SK-N-SH (cell line): ENCODE measurements around the gene DENND1A. TPM values are rescaled to one million over a fixed set of nuclear protein-coding genes. Genes with fewer than 3 reads are reported as not detected.

Experiments
- CTCF ChIA-PET: fragments of 300-600, 350-600 bp; formaldehyde crosslinking; extraction: SDS; loops from one replicate; lab custom pipeline; 2021; lab: Yijun Ruan, JAX
- POLR2A ChIA-PET: fragments of 350-600 bp; sonication (Branson Sonifier 250); formaldehyde crosslinking; extraction: SDS; loops from one replicate; lab custom pipeline; 2020; ENCODE audit warnings: antibody characterized with exemption, inconsistent platforms; lab: Yijun Ruan, JAX
- DNase-seq: peaks from one replicate; pipeline ENCODE4 v3.0.0; 2012
- H2AFZ ChIP-seq: fragments of 200-600 bp; sonication (generic); 2 replicates; pipeline ENCODE4 v1.8.1; 2016; ENCODE audit warnings: antibody characterized with exemption, mild to moderate bottlenecking, low read depth
- H3F3A ChIP-seq: fragments of 200-600 bp; sonication (generic); replicated peaks from 2 replicates; pipeline ENCODE3; 2016; ENCODE audit warnings: antibody characterized with exemption, mild to moderate bottlenecking; ENCODE audit not compliant: insufficient read depth
- H3K27ac ChIP-seq, 2 experiments: fragments of 200-500 bp in 1 of 2; fragments of 200-600 bp in 1 of 2; sonication (Bioruptor generic) in 1 of 2; sonication (generic), shearing (Covaris generic) in 1 of 2; 2 replicates each; pipeline versions ENCODE4 v1.5.1 to v1.6.1; 2014 to 2016; ENCODE audit warnings: low read depth in 2 of 2, inconsistent platforms in 1 of 2, low read length in 1 of 2, mild to moderate bottlenecking in 1 of 2, mixed read lengths in 1 of 2
- H3K27me3 ChIP-seq: fragments of 200-600 bp; sonication (generic), shearing (Covaris generic); 2 replicates; pipeline ENCODE4 v1.6.1; 2016; ENCODE audit warnings: mixed run types; ENCODE audit not compliant: insufficient read depth
- H3K36me3 ChIP-seq, 2 experiments: fragments of 200-500 bp in 1 of 2; fragments of 200-600 bp in 1 of 2; sonication (Bioruptor generic) in 1 of 2; sonication (generic) in 1 of 2; replicated peaks in 1 of 2; 2 replicates each; pipeline versions ENCODE3 to v1.5.1; 2014 to 2016; ENCODE audit warnings: low read length in 1 of 2, mild to moderate bottlenecking in 1 of 2; ENCODE audit not compliant: insufficient read depth in 2 of 2, control insufficient read depth in 1 of 2
- H3K4me1 ChIP-seq, 2 experiments: fragments of 200-500 bp in 1 of 2; fragments of 200-600 bp in 1 of 2; sonication (Bioruptor generic) in 1 of 2; sonication (generic), shearing (Covaris generic) in 1 of 2; 2 replicates each; pipeline versions ENCODE4 v1.5.1 to v1.6.1; 2014 to 2016; ENCODE audit warnings: low read depth in 1 of 2, low read length in 1 of 2, mixed run types in 1 of 2; ENCODE audit not compliant: insufficient read depth in 2 of 2, control insufficient read depth in 1 of 2
- H3K4me2 ChIP-seq: fragments of 200-600 bp; sonication (generic), shearing (Covaris generic); 2 replicates; pipeline ENCODE4 v1.6.1; 2017; ENCODE audit warnings: mixed run types
- H3K4me3 ChIP-seq, 2 experiments: fragments of 200-500 bp in 1 of 2; fragments of 200-600 bp in 1 of 2; sonication (Bioruptor generic) in 1 of 2; sonication (generic), shearing (Covaris generic) in 1 of 2; 2 replicates each; pipeline versions ENCODE4 v1.5.1 to v1.8.1; 2014 to 2016; ENCODE audit warnings: low read depth in 2 of 2, inconsistent platforms in 1 of 2, low read length in 1 of 2, mild to moderate bottlenecking in 1 of 2, mixed read lengths in 1 of 2, moderate library complexity in 1 of 2
- H3K79me2 ChIP-seq: fragments of 200-600 bp; sonication (generic); 2 replicates; pipeline ENCODE4 v1.8.1; 2017; ENCODE audit warnings: mild to moderate bottlenecking; ENCODE audit not compliant: insufficient read depth
- H3K9ac ChIP-seq: fragments of 200-600 bp; sonication (generic); 2 replicates; pipeline ENCODE4 v1.6.1; 2017; ENCODE audit warnings: mixed run types
- H3K9me2 ChIP-seq: fragments of 200-600 bp; sonication (generic); 2 replicates; pipeline ENCODE4 v1.6.1; 2017; ENCODE audit warnings: mixed run types
- H3K9me3 ChIP-seq: fragments of 200-600 bp; sonication (generic); 2 replicates; pipeline ENCODE4 v1.6.1; 2017; ENCODE audit warnings: mixed run types, mild to moderate bottlenecking, moderate library complexity
- H4K20me1 ChIP-seq: fragments of 200-600 bp; sonication (generic); 2 replicates; pipeline ENCODE4 v1.6.1; 2017; ENCODE audit warnings: mild to moderate bottlenecking, mixed run types; ENCODE audit not compliant: insufficient read depth
- EZH2phosphoT487 ChIP-seq: fragments of 200-600 bp; sonication (generic); IDR thresholded peaks from 2 replicates; pipeline ENCODE4 v1.6.1; 2017; ENCODE audit warnings: low read depth, mixed run types, mild to moderate bottlenecking, antibody characterized with exemption, moderate library complexity, borderline replicate concordance
- FOSL2 ChIP-seq: IDR thresholded peaks from 2 replicates; pipeline ENCODE4 v1.4.0; 2012; ENCODE audit warnings: low read depth, mild to moderate bottlenecking, moderate library complexity, borderline replicate concordance
- FOXM1 ChIP-seq: IDR thresholded peaks from 2 replicates; pipeline ENCODE4 v1.4.0; 2012; ENCODE audit warnings: low read depth, mild to moderate bottlenecking
- GABPA ChIP-seq: IDR thresholded peaks from 2 replicates; pipeline ENCODE4 v1.4.0; 2012; ENCODE audit warnings: low read depth, mild to moderate bottlenecking
- GATA2 ChIP-seq: sonication (generic); formaldehyde crosslinking; IDR thresholded peaks from 2 replicates; pipeline ENCODE4 v1.5.0; 2020; ENCODE audit warnings: mild to moderate bottlenecking, missing genetic modification reagents
- JUND ChIP-seq: IDR thresholded peaks from 2 replicates; pipeline ENCODE4 v1.4.0; 2012
- MXI1 ChIP-seq: IDR thresholded peaks from 2 replicates; pipeline ENCODE4 v1.6.1; 2012; ENCODE audit warnings: mild to moderate bottlenecking, low read depth, low read length, improper control_type of control experiment
- NFIC ChIP-seq: IDR thresholded peaks from 2 replicates; pipeline ENCODE4 v1.4.0; 2012; ENCODE audit warnings: borderline replicate concordance
- POLR2AphosphoS5 ChIP-seq: IDR thresholded peaks from 2 replicates; pipeline ENCODE4 v1.6.1; 2012; ENCODE audit warnings: low read depth, low read length
- RCOR1 ChIP-seq: fragments of 150-350 bp; IDR thresholded peaks from 2 replicates; pipeline ENCODE4 v1.6.1; 2017; ENCODE audit warnings: antibody characterized with exemption, low read length
- RXRA ChIP-seq: IDR thresholded peaks from 2 replicates; pipeline ENCODE4 v1.4.0; 2012; ENCODE audit warnings: low read depth, mild to moderate bottlenecking, borderline replicate concordance
- SIN3A ChIP-seq: IDR thresholded peaks from 2 replicates; pipeline ENCODE4 v1.6.1; 2012; ENCODE audit warnings: low read depth, mild to moderate bottlenecking, low read length, moderate library complexity, borderline replicate concordance
- TAF1 ChIP-seq: IDR thresholded peaks from 2 replicates; pipeline ENCODE4 v1.6.1; 2012; ENCODE audit warnings: low read depth, mild to moderate bottlenecking, low read length, moderate library complexity, borderline replicate concordance
- TEAD4 ChIP-seq: IDR thresholded peaks from 2 replicates; pipeline ENCODE4 v1.4.0; 2012; ENCODE audit warnings: mild to moderate bottlenecking, borderline replicate concordance; ENCODE audit not compliant: insufficient read depth
- YY1 ChIP-seq: IDR thresholded peaks from 2 replicates; pipeline ENCODE4 v1.4.0; 2012; ENCODE audit warnings: low read depth, mild to moderate bottlenecking
- WGBS: methylation state at CpG from one replicate; pipeline ENCODE4 v1.1.6; 2017; ENCODE audit warnings: low lambda C conversion rate; 5-methylcytosine and 5-hydroxymethylcytosine counted together
- polyA plus RNA-seq, 3 experiments: library from polyadenylated mRNA; depleted of rRNA; stranded (reverse); fragments of >200 nt; gene quantifications; 2 replicates each; pipeline ENCODE4 v1.2.3, GENCODE V29; 2012
- TF ChIP-seq, protein P1 (sequence below): IDR thresholded peaks from 2 replicates; pipeline ENCODE4 v1.6.1; 2012; ENCODE audit warnings: mild to moderate bottlenecking, low read depth, low read length, moderate library complexity
- TF ChIP-seq, protein P2 (sequence below): fragments of 150-350 bp; IDR thresholded peaks from 2 replicates; pipeline ENCODE4 v1.6.1; 2017; ENCODE audit warnings: antibody characterized with exemption, low read length, low read depth, borderline replicate concordance
- TF ChIP-seq, protein P3 (sequence below): fragments of 200-600 bp; sonication (generic); IDR thresholded peaks from 2 replicates; pipeline ENCODE4 v1.6.1; 2017; ENCODE audit warnings: antibody characterized with exemption, mild to moderate bottlenecking, moderate library complexity
- TF ChIP-seq, protein P4 (sequence below): IDR thresholded peaks from 2 replicates; pipeline ENCODE4 v1.4.0; 2012; ENCODE audit warnings: low read depth, borderline replicate concordance

The DENND1A gene
- polyA plus RNA-seq, 1 of the 3 experiments (the other 2 are of a cell fraction): 25.4 TPM

DNA sequence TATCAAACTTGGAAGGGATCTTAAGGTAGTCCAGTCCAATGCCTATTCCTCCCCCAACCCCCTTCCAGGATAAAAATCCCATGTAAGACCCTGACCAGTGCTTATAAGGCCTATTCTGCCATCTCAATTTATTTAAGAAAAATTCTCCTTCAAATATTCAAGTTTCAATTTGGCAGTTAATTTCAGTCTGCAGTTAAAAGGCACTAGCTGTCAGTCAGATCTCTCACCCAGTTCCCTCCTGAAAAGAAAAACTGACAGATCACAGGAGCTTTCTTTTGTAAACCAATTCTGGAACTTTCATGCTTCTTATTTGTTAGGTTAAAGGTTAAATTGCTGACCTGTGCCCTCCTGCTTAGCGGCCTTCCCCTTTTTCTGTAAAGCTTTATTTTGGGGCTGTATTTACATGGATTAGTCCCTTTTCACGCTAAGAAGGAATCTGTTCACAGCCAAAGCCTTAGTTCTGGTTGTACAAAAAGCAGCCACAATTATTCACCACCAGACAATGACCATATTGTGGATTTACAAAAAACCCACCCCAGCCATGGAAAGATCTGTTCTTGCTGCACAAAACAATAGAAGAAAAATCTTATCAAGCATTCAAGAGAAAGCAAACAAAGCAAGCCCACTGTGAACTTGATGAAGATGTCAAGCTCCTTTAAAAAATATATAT is 68.7 kb downstream of the DENND1A start (continued):
- TF ChIP-seq, protein P1, sequence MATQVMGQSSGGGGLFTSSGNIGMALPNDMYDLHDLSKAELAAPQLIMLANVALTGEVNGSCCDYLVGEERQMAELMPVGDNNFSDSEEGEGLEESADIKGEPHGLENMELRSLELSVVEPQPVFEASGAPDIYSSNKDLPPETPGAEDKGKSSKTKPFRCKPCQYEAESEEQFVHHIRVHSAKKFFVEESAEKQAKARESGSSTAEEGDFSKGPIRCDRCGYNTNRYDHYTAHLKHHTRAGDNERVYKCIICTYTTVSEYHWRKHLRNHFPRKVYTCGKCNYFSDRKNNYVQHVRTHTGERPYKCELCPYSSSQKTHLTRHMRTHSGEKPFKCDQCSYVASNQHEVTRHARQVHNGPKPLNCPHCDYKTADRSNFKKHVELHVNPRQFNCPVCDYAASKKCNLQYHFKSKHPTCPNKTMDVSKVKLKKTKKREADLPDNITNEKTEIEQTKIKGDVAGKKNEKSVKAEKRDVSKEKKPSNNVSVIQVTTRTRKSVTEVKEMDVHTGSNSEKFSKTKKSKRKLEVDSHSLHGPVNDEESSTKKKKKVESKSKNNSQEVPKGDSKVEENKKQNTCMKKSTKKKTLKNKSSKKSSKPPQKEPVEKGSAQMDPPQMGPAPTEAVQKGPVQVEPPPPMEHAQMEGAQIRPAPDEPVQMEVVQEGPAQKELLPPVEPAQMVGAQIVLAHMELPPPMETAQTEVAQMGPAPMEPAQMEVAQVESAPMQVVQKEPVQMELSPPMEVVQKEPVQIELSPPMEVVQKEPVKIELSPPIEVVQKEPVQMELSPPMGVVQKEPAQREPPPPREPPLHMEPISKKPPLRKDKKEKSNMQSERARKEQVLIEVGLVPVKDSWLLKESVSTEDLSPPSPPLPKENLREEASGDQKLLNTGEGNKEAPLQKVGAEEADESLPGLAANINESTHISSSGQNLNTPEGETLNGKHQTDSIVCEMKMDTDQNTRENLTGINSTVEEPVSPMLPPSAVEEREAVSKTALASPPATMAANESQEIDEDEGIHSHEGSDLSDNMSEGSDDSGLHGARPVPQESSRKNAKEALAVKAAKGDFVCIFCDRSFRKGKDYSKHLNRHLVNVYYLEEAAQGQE: no peak
- TF ChIP-seq, protein P2, sequence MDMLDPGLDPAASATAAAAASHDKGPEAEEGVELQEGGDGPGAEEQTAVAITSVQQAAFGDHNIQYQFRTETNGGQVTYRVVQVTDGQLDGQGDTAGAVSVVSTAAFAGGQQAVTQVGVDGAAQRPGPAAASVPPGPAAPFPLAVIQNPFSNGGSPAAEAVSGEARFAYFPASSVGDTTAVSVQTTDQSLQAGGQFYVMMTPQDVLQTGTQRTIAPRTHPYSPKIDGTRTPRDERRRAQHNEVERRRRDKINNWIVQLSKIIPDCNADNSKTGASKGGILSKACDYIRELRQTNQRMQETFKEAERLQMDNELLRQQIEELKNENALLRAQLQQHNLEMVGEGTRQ: no peak
- no peak for TF ChIP-seq MXI1
- TF ChIP-seq SIN3A: no peak
- TF ChIP-seq POLR2AphosphoS5: no peak
- no peak for TF ChIP-seq TEAD4
- no peak for TF ChIP-seq NFIC
- TF ChIP-seq, protein P3, sequence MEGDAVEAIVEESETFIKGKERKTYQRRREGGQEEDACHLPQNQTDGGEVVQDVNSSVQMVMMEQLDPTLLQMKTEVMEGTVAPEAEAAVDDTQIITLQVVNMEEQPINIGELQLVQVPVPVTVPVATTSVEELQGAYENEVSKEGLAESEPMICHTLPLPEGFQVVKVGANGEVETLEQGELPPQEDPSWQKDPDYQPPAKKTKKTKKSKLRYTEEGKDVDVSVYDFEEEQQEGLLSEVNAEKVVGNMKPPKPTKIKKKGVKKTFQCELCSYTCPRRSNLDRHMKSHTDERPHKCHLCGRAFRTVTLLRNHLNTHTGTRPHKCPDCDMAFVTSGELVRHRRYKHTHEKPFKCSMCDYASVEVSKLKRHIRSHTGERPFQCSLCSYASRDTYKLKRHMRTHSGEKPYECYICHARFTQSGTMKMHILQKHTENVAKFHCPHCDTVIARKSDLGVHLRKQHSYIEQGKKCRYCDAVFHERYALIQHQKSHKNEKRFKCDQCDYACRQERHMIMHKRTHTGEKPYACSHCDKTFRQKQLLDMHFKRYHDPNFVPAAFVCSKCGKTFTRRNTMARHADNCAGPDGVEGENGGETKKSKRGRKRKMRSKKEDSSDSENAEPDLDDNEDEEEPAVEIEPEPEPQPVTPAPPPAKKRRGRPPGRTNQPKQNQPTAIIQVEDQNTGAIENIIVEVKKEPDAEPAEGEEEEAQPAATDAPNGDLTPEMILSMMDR: no peak

DNA sequence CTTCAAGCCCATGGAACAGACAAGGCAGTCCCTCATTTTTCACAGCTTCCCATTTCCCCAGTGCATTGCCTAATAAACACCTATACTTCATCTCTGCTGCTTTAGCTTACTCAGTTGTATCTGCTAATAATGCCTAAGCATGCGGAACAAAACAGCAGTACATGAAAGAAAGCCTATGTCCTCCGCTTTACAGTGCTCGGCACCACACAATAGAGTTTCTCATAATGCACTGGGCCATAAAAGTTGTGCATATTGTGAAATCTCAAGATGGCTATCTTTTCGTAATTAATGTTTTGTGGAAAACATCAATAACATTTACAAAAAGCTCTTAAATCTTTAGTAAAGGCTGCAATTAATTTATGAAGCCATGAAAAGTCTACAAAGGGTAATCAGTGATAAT is 69.3 kb downstream of the DENND1A start:
- no peak overlapping the region for H3K9ac ChIP-seq
- H4K20me1 ChIP-seq: no peaks in the 10 kb centered on the region
- H3K4me3 ChIP-seq: no peak overlapping the region
- H3K79me2 ChIP-seq: no peaks in the 10 kb centered on the region
- DNase-seq: no peak
- no peaks in the 10 kb centered on the region for H3K9me3 ChIP-seq
- H3K27ac ChIP-seq: no peak overlapping the region
- ChIA-PET POLR2A (no interaction called here), CTCF (interaction anchor here (1.3 kb wide), 1 partner anchor 16 kb away, joined by 3 read pairs; no protein-coding TSS in a partner anchor)
- no peaks in the 10 kb centered on the region for H3K27me3 ChIP-seq
- H3K4me1 ChIP-seq: peaks cover 0 to 4% of the 10 kb centered on the region in 2 experiments; a peak in 3 of 4 replicates
- no peaks in the 10 kb centered on the region for H3K36me3 ChIP-seq
- H3K9me2 ChIP-seq: no peaks in the 10 kb centered on the region
- H2AFZ ChIP-seq: no peak overlapping the region
- H3K4me2 ChIP-seq: no peak overlapping the region
- no peaks in the 10 kb centered on the region for H3F3A ChIP-seq
- TF ChIP-seq RXRA (no peak), RCOR1 (no peak), JUND (no peak), GATA2 (no peak), SIN3A (no peak), FOSL2 (no peak), FOXM1 (no peak), YY1 (no peak), TAF1 (no peak), EZH2phosphoT487 (no peak), GABPA (no peak)
- TF ChIP-seq, protein P4, sequence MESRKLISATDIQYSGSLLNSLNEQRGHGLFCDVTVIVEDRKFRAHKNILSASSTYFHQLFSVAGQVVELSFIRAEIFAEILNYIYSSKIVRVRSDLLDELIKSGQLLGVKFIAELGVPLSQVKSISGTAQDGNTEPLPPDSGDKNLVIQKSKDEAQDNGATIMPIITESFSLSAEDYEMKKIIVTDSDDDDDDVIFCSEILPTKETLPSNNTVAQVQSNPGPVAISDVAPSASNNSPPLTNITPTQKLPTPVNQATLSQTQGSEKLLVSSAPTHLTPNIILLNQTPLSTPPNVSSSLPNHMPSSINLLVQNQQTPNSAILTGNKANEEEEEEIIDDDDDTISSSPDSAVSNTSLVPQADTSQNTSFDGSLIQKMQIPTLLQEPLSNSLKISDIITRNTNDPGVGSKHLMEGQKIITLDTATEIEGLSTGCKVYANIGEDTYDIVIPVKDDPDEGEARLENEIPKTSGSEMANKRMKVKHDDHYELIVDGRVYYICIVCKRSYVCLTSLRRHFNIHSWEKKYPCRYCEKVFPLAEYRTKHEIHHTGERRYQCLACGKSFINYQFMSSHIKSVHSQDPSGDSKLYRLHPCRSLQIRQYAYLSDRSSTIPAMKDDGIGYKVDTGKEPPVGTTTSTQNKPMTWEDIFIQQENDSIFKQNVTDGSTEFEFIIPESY: no peak
- TF ChIP-seq, protein P3: no peak
- TF ChIP-seq, all 33 proteins: peak for 0
- WGBS: 76% methylated on average over 4 of the region's 4 CpGs
